HepG2 (cell line): ENCODE measurements around the gene MAGT1. TPM values are rescaled to one million over a fixed set of nuclear protein-coding genes. Genes with fewer than 3 reads are reported as not detected.

Experiments used
- ATAC-seq: fragments of 200-7000 bp; cut with Tn5 transposase; 3 replicates; pipeline ENCODE4 v1.9.1; 2020; ENCODE audit warnings: mild to moderate bottlenecking, moderate library complexity
- BruUV-seq: library from RNA; stranded (reverse); fragments of 400-500 nt; replicated peaks from 2 replicates; lab custom pipeline; 2021; lab: Mats Ljungman, UMichigan
- CTCF ChIA-PET: fragments of 300-600 bp; formaldehyde crosslinking; extraction: SDS; loops from one replicate; lab custom pipeline; 2021; ENCODE audit warnings: low total read pairs, inconsistent platforms, low intra/inter-chr PET ratio; lab: Yijun Ruan, JAX
- POLR2A ChIA-PET: fragments of 350-600 bp; sonication (Branson Sonifier 250); formaldehyde crosslinking; loops from one replicate; lab custom pipeline; 2020; ENCODE audit warnings: antibody characterized with exemption, inconsistent platforms; lab: Yijun Ruan, JAX
- DNase-seq: peaks from one replicate; pipeline ENCODE4 v3.0.0-alpha.2; 2015; ENCODE audit warnings: low spot score
- FAIRE-seq: peaks from 3 replicates; lab custom pipeline; 2011; peaks lifted over from hg19 to GRCh38; lab: Jason Lieb, UNC
- H2AFZ ChIP-seq: one replicate; pipeline ENCODE4 v1.6.1; 2011; ENCODE audit warnings: low read length, inconsistent platforms
- H3K27ac ChIP-seq: fragments of 300-600 bp; 3 replicates; pipeline ENCODE4 v1.8.0; 2011; ENCODE audit warnings: mixed run types, mild to moderate bottlenecking, mixed read lengths, low read length, inconsistent platforms; ENCODE audit not compliant: insufficient read depth; ENCODE audit errors: extremely low read length
- H3K27me3 ChIP-seq, 2 experiments: fragments of 200-600 bp in 1 of 2; 2 replicates in 1 of 2; 3 replicates in 1 of 2; pipeline versions ENCODE4 v1.6.0 to v1.8.0; 2011; ENCODE audit warnings: low read length in 2 of 2, mild to moderate bottlenecking in 2 of 2, moderate library complexity in 2 of 2, inconsistent platforms in 1 of 2; ENCODE audit not compliant: insufficient read depth in 2 of 2, control insufficient read depth in 1 of 2
- H3K36me3 ChIP-seq, 2 experiments: fragments of 200-600 bp in 1 of 2; replicated peaks in 1 of 2; 2 replicates in 1 of 2; 3 replicates in 1 of 2; pipeline versions ENCODE4 v1.5.1 to v1.8.0; 2011; ENCODE audit warnings: low read length in 2 of 2, inconsistent platforms in 1 of 2; ENCODE audit not compliant: insufficient read depth in 2 of 2, control insufficient read depth in 1 of 2
- H3K4me1 ChIP-seq: 2 replicates; pipeline ENCODE4 v1.5.1; 2012; ENCODE audit warnings: low read length, inconsistent platforms; ENCODE audit not compliant: insufficient read depth
- H3K4me2 ChIP-seq: 2 replicates; pipeline ENCODE4 v1.6.0; 2011; ENCODE audit warnings: low read depth, low read length, inconsistent platforms
- H3K4me3 ChIP-seq, 3 experiments: fragments of 200-600 bp in 1 of 3; sonication (generic), shearing (Covaris generic) in 1 of 3; replicated peaks in 1 of 3; 2 replicates each; pipeline ENCODE4 v1.5.1; 2011 to 2016; ENCODE audit warnings: low read length in 3 of 3, inconsistent platforms in 2 of 3, low read depth in 2 of 3, mild to moderate bottlenecking in 2 of 3, control low read depth in 1 of 3, mixed read lengths in 1 of 3; ENCODE audit not compliant: insufficient read depth in 1 of 3
- H3K79me2 ChIP-seq: one replicate; pipeline ENCODE4 v1.6.1; 2011; ENCODE audit warnings: low read length, inconsistent platforms; ENCODE audit not compliant: insufficient read depth
- H3K9ac ChIP-seq: 2 replicates; pipeline ENCODE4 v1.6.0; 2011; ENCODE audit warnings: mild to moderate bottlenecking, low read depth, low read length, inconsistent platforms; ENCODE audit not compliant: insufficient read depth
- H3K9me3 ChIP-seq: 2 replicates; pipeline ENCODE4 v1.5.1; 2012; ENCODE audit warnings: mild to moderate bottlenecking, low read length
- H4K20me1 ChIP-seq: 2 replicates; pipeline ENCODE4 v1.6.0; 2011; ENCODE audit warnings: inconsistent platforms, mild to moderate bottlenecking, low read length, moderate library complexity; ENCODE audit not compliant: insufficient read depth
- ATM ChIP-seq: fragments of 450-650 bp; IDR thresholded peaks from 2 replicates; pipeline ENCODE4 v1.7.1; 2017; ENCODE audit warnings: mild to moderate bottlenecking, borderline replicate concordance
- CBX1 ChIP-seq: IDR thresholded peaks from one replicate; pipeline ENCODE4 v1.6.1; 2016; ENCODE audit warnings: antibody characterized with exemption, low read depth
- DRAP1 ChIP-seq: IDR thresholded peaks from 2 replicates; pipeline ENCODE4 v1.6.1; 2016; ENCODE audit warnings: missing genetic modification reagents, missing compliant biosample characterization
- GTF3A ChIP-seq: sonication (generic); formaldehyde crosslinking; conservative IDR thresholded peaks from 2 replicates; pipeline ENCODE4 v1.4.0; 2020; ENCODE audit warnings: mild to moderate bottlenecking, missing genetic modification reagents
- NFKB2 ChIP-seq: sonication (generic); formaldehyde crosslinking; IDR thresholded peaks from 2 replicates; pipeline ENCODE4 v1.4.0; 2020; ENCODE audit warnings: missing genetic modification reagents, borderline replicate concordance
- PITX1 ChIP-seq: sonication (generic); formaldehyde crosslinking; IDR thresholded peaks from 2 replicates; pipeline ENCODE4 v1.5.1; 2020; ENCODE audit warnings: mild to moderate bottlenecking, missing genetic modification reagents
- RFXAP ChIP-seq: sonication (generic); formaldehyde crosslinking; IDR thresholded peaks from 2 replicates; pipeline ENCODE4 v1.4.0; 2020; ENCODE audit warnings: missing genetic modification reagents, borderline replicate concordance
- SIN3B ChIP-seq: fragments of 150-350 bp; IDR thresholded peaks from 2 replicates; pipeline ENCODE4 v1.6.1; 2014; ENCODE audit warnings: low read length
- TFE3 ChIP-seq: IDR thresholded peaks from 2 replicates; pipeline ENCODE4 v1.6.1; 2016
- ZBTB8A ChIP-seq: sonication (generic); formaldehyde crosslinking; IDR thresholded peaks from 2 replicates; pipeline ENCODE4 v1.4.0; 2020; ENCODE audit warnings: mild to moderate bottlenecking, low read depth, missing genetic modification reagents, borderline replicate concordance
- ZNF180 ChIP-seq: sonication (generic); formaldehyde crosslinking; IDR thresholded peaks from 2 replicates; pipeline ENCODE4 v1.4.0; 2020; ENCODE audit warnings: low read depth, missing genetic modification reagents, borderline replicate concordance
- ZNF460 ChIP-seq: sonication (generic); formaldehyde crosslinking; IDR thresholded peaks from 2 replicates; pipeline ENCODE4 v1.5.1; 2020; ENCODE audit warnings: missing genetic modification reagents, mild to moderate bottlenecking, borderline replicate concordance
- ZNF770 ChIP-seq: sonication (generic); formaldehyde crosslinking; IDR thresholded peaks from 2 replicates; pipeline ENCODE4 v1.5.0; 2020; ENCODE audit warnings: mild to moderate bottlenecking, missing genetic modification reagents
- ZNF788 ChIP-seq: sonication (generic); formaldehyde crosslinking; IDR thresholded peaks from 2 replicates; pipeline ENCODE4 v1.5.0; 2020; ENCODE audit warnings: mild to moderate bottlenecking, missing genetic modification reagents, borderline replicate concordance
- WGBS: methylation state at CpG from one replicate; pipeline ENCODE4 v1.1.6; 2017; ENCODE audit warnings: low lambda C conversion rate; 5-methylcytosine and 5-hydroxymethylcytosine counted together
- in situ Hi-C: cut with HindIII; loops from 2 replicates; pipeline ENCODE4 v1.10.0; 2017; ENCODE audit warnings: low pct_unique_long_range_greater_than_20kb; ENCODE audit not compliant: extremely low pct_ligation_motif_present
- intact Hi-C: fragments of 100-400 bp; cut with micrococcal nuclease; formaldehyde crosslinking; loops from one replicate; pipeline ENCODE4 v1.10.0; 2022; ENCODE audit not compliant: unreplicated experiment
- polyA plus RNA-seq, 8 experiments: library from polyadenylated mRNA; depleted of rRNA in 3 of 8; stranded (reverse) in 7 of 8; unstranded in 1 of 8; fragments of >200 nt; fragmentation: Illumina TruSeq in 4 of 8; extraction: Trizol in 4 of 8; gene quantifications; 2 replicates each; pipeline versions ENCODE4 v1.2.1 to v1.2.3, GENCODE V29; 2011 to 2016; ENCODE audit warnings: low read depth in 4 of 8, missing spikeins in 1 of 8, mixed read lengths in 1 of 8; ENCODE audit not compliant: insufficient read depth in 1 of 8
- total RNA-seq, 5 experiments: library from RNA; depleted of rRNA; stranded (reverse); fragments of >200 nt; fragmentation: Illumina TruSeq; extraction: Trizol; gene quantifications; 2 replicates each; pipeline ENCODE4 v1.2.3, GENCODE V29; 2016; ENCODE audit warnings: low read depth in 1 of 5

Gene MAGT1
- total and polyA plus RNA-seq, 2 of the 13 experiments (the other 11 are each of a cell fraction or from before 2014, with no cell fraction given), result 38.0 to 75.0 TPM

- POLR2A ChIA-PET, result no interaction called here
- H3K27me3 ChIP-seq, result no peaks in the 10 kb centered on the region; a peak in 1 of 5 replicates
- H4K20me1 ChIP-seq, result peaks cover 29% of the 10 kb centered on the region
- 0 out of 2 replicates have a peak, but pooled peaks cover 7% of the 10 kb centered on the region for H3K4me1 ChIP-seq
- peak within 1 kb of the TSS; percentile 72 for H3K4me2 ChIP-seq
- H3K4me3 ChIP-seq, result peak within 1 kb of the TSS; percentile 80 to 84 (median 81)
- H3K27ac ChIP-seq, result peak within 1 kb of the TSS; percentile 95
- intact Hi-C loops, result loop anchor here (5.0 kb wide), 3 partner anchors 53 to 317 kb away; partner anchors contain the start of genes COX7B, MAGT1 and PGK1
- no peaks in the 10 kb centered on the region for H3K36me3 ChIP-seq
- no peaks in the 10 kb centered on the region for H3K9me3 ChIP-seq
- WGBS, result 3% methylated on average over 7 of the region's 61 CpGs
- peak; percentile 82 for DNase-seq
- peak; percentile 49 for FAIRE-seq
- peak within 1 kb of the TSS; percentile 92 for H3K9ac ChIP-seq
- peak within 1 kb of the TSS; percentile 86 for H2AFZ ChIP-seq
- no TSS peak for BruUV-seq
- in situ Hi-C loops, result no loop called here
- peak; percentile 92 for ATAC-seq
- CTCF ChIA-PET, result no interaction called here
- peaks cover 52% of the 10 kb centered on the region for H3K79me2 ChIP-seq
- TF ChIP-seq DRAP1 (CRISPR knock-in tag) (peak; percentile 71), ZNF788 (CRISPR knock-in tag) (no peak), PITX1 (CRISPR knock-in tag) (no peak), CBX1 (no peak), GTF3A (CRISPR knock-in tag) (no peak), NFKB2 (no peak), RFXAP (peak; percentile 99), ZNF460 (no peak), ZNF180 (no peak), ZBTB8A (CRISPR knock-in tag) (no peak), TFE3 (CRISPR knock-in tag) (0 out of 2 replicates have a peak, but pooled peaks have one; percentile 31), SIN3B (no peak), ATM (no peak), ZNF770 (CRISPR knock-in tag) (peak; percentile 64; the same call in 1 of the 2 replicates)
Observed at GRCh38 chrX:77785486-77786364, 109.5 kb downstream of the MAGT1 start, which contains the start of gene ATRX. ATRX (minus strand) TSS chrX:77786216; CDS start chrX:77786001, 215 bp downstream.
